GM12878 (cell line): ENCODE results near the gene MDFIC2. TPM values are rescaled to one million over a fixed set of nuclear protein-coding genes. Genes with fewer than 3 reads are reported as not detected.

Source experiments
- ATAC-seq: fragments of 200-7000 bp; cut with Tn5 transposase; 3 replicates; pipeline ENCODE4 v1.9.1; 2020; ENCODE audit warnings: mild to moderate bottlenecking, moderate library complexity
- BruUV-seq: library from RNA; stranded (reverse); fragments of 400-500 nt; replicated peaks from 2 replicates; lab custom pipeline; 2021; lab: Mats Ljungman, UMichigan
- CTCF ChIA-PET: fragments of 300-600 bp; sonication (Branson Sonifier 250); formaldehyde crosslinking; extraction: SDS; loops from one replicate; lab custom pipeline; 2021; ENCODE audit warnings: inconsistent platforms; lab: Yijun Ruan, JAX
- POLR2A ChIA-PET: fragments of 350-600 bp; formaldehyde crosslinking; extraction: SDS; loops from one replicate; lab custom pipeline; 2021; ENCODE audit warnings: inconsistent platforms; lab: Charles Lee
- RAD21 ChIA-PET: fragments of 300-600 bp; sonication (Branson Sonifier 250); formaldehyde crosslinking; loops from one replicate; lab custom pipeline; 2023; ENCODE audit warnings: antibody characterized with exemption; ENCODE audit not compliant: unreplicated experiment; lab: Charles Lee
- SMC1A ChIA-PET: fragments of 300-600 bp; sonication (Branson Sonifier 250); formaldehyde crosslinking; loops from one replicate; lab custom pipeline; 2023; ENCODE audit not compliant: unreplicated experiment, uncharacterized antibody; lab: Charles Lee
- DNase-seq: peaks from one replicate; pipeline ENCODE4 v3.0.0-alpha.2; 2011; ENCODE audit warnings: low read depth, low spot score
- FAIRE-seq: peaks from 3 replicates; lab custom pipeline; 2011; peaks lifted over from hg19 to GRCh38; lab: Jason Lieb, UNC
- H2AFZ ChIP-seq: 2 replicates; pipeline ENCODE4 v1.6.0; 2011; ENCODE audit warnings: low read depth, low read length, control low read depth; ENCODE audit not compliant: control insufficient read depth
- H3K27ac ChIP-seq: 2 replicates; pipeline ENCODE4 v1.5.1; 2011; ENCODE audit warnings: control low read depth; ENCODE audit not compliant: control insufficient read depth, insufficient read depth
- H3K27me3 ChIP-seq, 2 experiments: replicated peaks in 1 of 2; 2 replicates each; pipeline versions ENCODE4 v1.6.0 to v1.6.1; 2011; ENCODE audit warnings: low read length in 1 of 2; ENCODE audit not compliant: control insufficient read depth in 2 of 2, insufficient read depth in 2 of 2
- H3K36me3 ChIP-seq, 2 experiments: 2 replicates each; pipeline ENCODE4 v1.5.1; 2011; ENCODE audit warnings: low read length in 1 of 2; ENCODE audit not compliant: control insufficient read depth in 2 of 2, insufficient read depth in 2 of 2
- H3K4me1 ChIP-seq: 2 replicates; pipeline ENCODE4 v1.6.1; 2011; ENCODE audit warnings: mild to moderate bottlenecking, low read length, moderate library complexity, mixed read lengths; ENCODE audit not compliant: control insufficient read depth, insufficient read depth
- H3K4me2 ChIP-seq: 2 replicates; pipeline ENCODE4 v1.6.0; 2011; ENCODE audit warnings: control low read depth; ENCODE audit not compliant: control insufficient read depth, insufficient read depth
- H3K4me3 ChIP-seq: fragments of 200-600 bp; sonication (generic); 2 replicates; pipeline ENCODE4 v1.5.1; 2016
- H3K79me2 ChIP-seq: 2 replicates; pipeline ENCODE4 v1.6.0; 2011; ENCODE audit warnings: low read length; ENCODE audit not compliant: control insufficient read depth, insufficient read depth
- H3K9ac ChIP-seq: 2 replicates; pipeline ENCODE4 v1.8.0; 2011; ENCODE audit warnings: low read length, control low read depth, mixed read lengths; ENCODE audit not compliant: control insufficient read depth, insufficient read depth
- H3K9me3 ChIP-seq: replicated peaks from 3 replicates; pipeline ENCODE4 v1.5.1; 2011; ENCODE audit warnings: mild to moderate bottlenecking, low read length; ENCODE audit not compliant: control insufficient read depth, insufficient read depth
- H4K20me1 ChIP-seq: 2 replicates; pipeline ENCODE4 v1.6.0; 2011; ENCODE audit not compliant: control insufficient read depth, insufficient read depth
- NR2C1 ChIP-seq: fragments of 450-650 bp; IDR thresholded peaks from 2 replicates; pipeline ENCODE4 v1.6.1; 2017; ENCODE audit warnings: antibody characterized with exemption, mild to moderate bottlenecking, moderate library complexity
- NR2F1 ChIP-seq: fragments of 450-650 bp; conservative IDR thresholded peaks from 2 replicates; pipeline ENCODE4 v1.6.1; 2017; ENCODE audit warnings: mild to moderate bottlenecking
- SMAD1 ChIP-seq: fragments of 450-650 bp; IDR thresholded peaks from 2 replicates; pipeline ENCODE4 v1.6.1; 2018; ENCODE audit warnings: mild to moderate bottlenecking, low read depth; ENCODE audit not compliant: partially characterized antibody
- SREBF2 ChIP-seq: IDR thresholded peaks from 2 replicates; pipeline ENCODE4 v1.6.1; 2012; ENCODE audit warnings: mild to moderate bottlenecking, low read length
- WGBS: methylation state at CpG from one replicate; pipeline ENCODE4 v1.1.6; 2016; ENCODE audit warnings: low lambda C conversion rate; ENCODE audit not compliant: insufficient replicate concordance, insufficient coverage; ENCODE audit errors: missing lambda C conversion rate; 5-methylcytosine and 5-hydroxymethylcytosine counted together
- in situ Hi-C: fragments of 300-500 bp; cut with MboI; formaldehyde crosslinking; loops from 9 replicates; pipeline ENCODE4 v1.14.3; 2018; ENCODE audit warnings: mixed read lengths
- intact Hi-C: fragments of 100-400 bp; cut with micrococcal nuclease; formaldehyde crosslinking; loops from one replicate; pipeline ENCODE4 v1.14.2; 2022; ENCODE audit not compliant: unreplicated experiment
- polyA plus RNA-seq, 11 experiments: library from polyadenylated mRNA; depleted of rRNA in 4 of 11; unstranded in 6 of 11; stranded (reverse) in 5 of 11; fragments of >200 nt; fragmentation: Nextera tagmentation in 4 of 11; fragmentation: Illumina TruSeq in 1 of 11; extraction: Ambion mirVana in 4 of 11; extraction: Trizol in 1 of 11; gene quantifications; 1 replicate in 1 of 11; 2 replicates in 10 of 11; pipeline versions ENCODE4 v1.2.1 to v1.2.3, GENCODE V29; 2011 to 2016; ENCODE audit warnings: inconsistent platforms in 2 of 11, missing spikeins in 2 of 11, low read depth in 1 of 11
- total RNA-seq, 4 experiments: library from RNA; depleted of rRNA in 3 of 4; stranded (reverse); fragments of >200 nt in 3 of 4; fragmentation: Illumina TruSeq in 1 of 4; extraction: Trizol in 1 of 4; gene quantifications; 2 replicates each; pipeline versions ENCODE4 v1.2.1 to v1.2.3, GENCODE V29; 2013 to 2021
- TF ChIP-seq, protein P1 (sequence below): IDR thresholded peaks from 2 replicates; pipeline ENCODE4 v1.6.1; 2011; ENCODE audit warnings: low read depth, mild to moderate bottlenecking, low read length, moderate library complexity, borderline replicate concordance; ENCODE audit errors: extremely low read depth
- TF ChIP-seq, protein P2 (sequence below): fragments of 450-650 bp; IDR thresholded peaks from 2 replicates; pipeline ENCODE4 v1.6.1; 2018; ENCODE audit warnings: borderline replicate concordance, mild to moderate bottlenecking; ENCODE audit not compliant: partially characterized antibody
- TF ChIP-seq, protein P3 (sequence below): IDR thresholded peaks from 2 replicates; pipeline ENCODE4 v1.6.1; 2011; ENCODE audit warnings: borderline replicate concordance, low read depth, mild to moderate bottlenecking, moderate library complexity, low read length; ENCODE audit not compliant: insufficient read depth, poor library complexity, severe bottlenecking

The MDFIC2 gene
- total and polyA plus RNA-seq, 10 of the 15 experiments (the other 5 are each of a cell fraction or from before 2014, with no cell fraction given), result not detected

DNA sequence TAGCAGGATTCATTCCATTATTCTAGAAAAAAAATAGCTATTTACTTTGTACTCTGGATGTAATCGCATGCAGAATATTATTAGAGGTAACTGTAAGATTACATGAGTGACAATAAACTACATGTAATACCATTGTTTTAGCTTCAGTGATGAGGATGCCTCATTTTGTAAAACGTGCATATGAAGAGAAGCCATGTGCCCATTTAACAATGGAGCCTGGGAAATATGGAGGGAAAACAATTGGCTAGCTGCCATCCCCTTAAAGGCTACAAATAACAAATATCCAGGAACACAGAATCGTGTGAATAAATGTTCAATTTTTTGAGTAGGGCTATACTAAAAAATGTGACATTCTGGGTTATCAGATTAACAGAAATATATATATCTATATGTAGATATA is 161.8 kb downstream of the MDFIC2 start:
- CTCF ChIA-PET, result no interaction called here
- TF ChIP-seq, protein P1, sequence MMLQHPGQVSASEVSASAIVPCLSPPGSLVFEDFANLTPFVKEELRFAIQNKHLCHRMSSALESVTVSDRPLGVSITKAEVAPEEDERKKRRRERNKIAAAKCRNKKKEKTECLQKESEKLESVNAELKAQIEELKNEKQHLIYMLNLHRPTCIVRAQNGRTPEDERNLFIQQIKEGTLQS, result no peak
- TF ChIP-seq SMAD1 (no peak), NR2F1 (no peak), SREBF2 (no peak), NR2C1 (no peak)
- TF ChIP-seq, protein P2, sequence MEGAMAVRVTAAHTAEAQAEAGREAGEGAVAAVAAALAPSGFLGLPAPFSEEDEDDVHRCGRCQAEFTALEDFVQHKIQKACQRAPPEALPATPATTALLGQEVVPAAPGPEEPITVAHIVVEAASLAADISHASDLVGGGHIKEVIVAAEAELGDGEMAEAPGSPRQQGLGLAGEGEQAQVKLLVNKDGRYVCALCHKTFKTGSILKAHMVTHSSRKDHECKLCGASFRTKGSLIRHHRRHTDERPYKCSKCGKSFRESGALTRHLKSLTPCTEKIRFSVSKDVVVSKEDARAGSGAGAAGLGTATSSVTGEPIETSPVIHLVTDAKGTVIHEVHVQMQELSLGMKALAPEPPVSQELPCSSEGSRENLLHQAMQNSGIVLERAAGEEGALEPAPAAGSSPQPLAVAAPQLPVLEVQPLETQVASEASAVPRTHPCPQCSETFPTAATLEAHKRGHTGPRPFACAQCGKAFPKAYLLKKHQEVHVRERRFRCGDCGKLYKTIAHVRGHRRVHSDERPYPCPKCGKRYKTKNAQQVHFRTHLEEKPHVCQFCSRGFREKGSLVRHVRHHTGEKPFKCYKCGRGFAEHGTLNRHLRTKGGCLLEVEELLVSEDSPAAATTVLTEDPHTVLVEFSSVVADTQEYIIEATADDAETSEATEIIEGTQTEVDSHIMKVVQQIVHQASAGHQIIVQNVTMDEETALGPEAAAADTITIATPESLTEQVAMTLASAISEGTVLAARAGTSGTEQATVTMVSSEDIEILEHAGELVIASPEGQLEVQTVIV, result no peak
- TF ChIP-seq, protein P3, sequence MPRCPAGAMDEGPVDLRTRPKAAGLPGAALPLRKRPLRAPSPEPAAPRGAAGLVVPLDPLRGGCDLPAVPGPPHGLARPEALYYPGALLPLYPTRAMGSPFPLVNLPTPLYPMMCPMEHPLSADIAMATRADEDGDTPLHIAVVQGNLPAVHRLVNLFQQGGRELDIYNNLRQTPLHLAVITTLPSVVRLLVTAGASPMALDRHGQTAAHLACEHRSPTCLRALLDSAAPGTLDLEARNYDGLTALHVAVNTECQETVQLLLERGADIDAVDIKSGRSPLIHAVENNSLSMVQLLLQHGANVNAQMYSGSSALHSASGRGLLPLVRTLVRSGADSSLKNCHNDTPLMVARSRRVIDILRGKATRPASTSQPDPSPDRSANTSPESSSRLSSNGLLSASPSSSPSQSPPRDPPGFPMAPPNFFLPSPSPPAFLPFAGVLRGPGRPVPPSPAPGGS, result no peak
- BruUV-seq, result no TSS peak

More for the DNA sequence above, 161.8 kb downstream of the MDFIC2 start:
- H3K27me3 ChIP-seq, result no peaks in the 10 kb centered on the region
- ChIA-PET SMC1A (interaction anchor here (0.6 to 0.8 kb wide), 2 partner anchors 15 to 452 kb away, joined by 3 read pairs; no protein-coding TSS in a partner anchor), POLR2A (no interaction called here), RAD21 (no interaction called here)
- H2AFZ ChIP-seq, result no peak overlapping the region
- no peak overlapping the region for H3K27ac ChIP-seq
- ATAC-seq, result no peak
- WGBS, result 22% methylated on average over 3 of the region's 3 CpGs
- H3K9me3 ChIP-seq, result no peaks in the 10 kb centered on the region
- no peak overlapping the region for H3K9ac ChIP-seq
- H3K4me3 ChIP-seq, result no peak overlapping the region
- no peak for DNase-seq
- H3K4me2 ChIP-seq, result no peak overlapping the region
- in situ Hi-C loops (no loop called here), intact Hi-C loops (no loop called here)
- H3K79me2 ChIP-seq, result no peaks in the 10 kb centered on the region
- no peaks in the 10 kb centered on the region for H3K4me1 ChIP-seq
- H3K36me3 ChIP-seq, result no peaks in the 10 kb centered on the region
- no peak for FAIRE-seq
- H4K20me1 ChIP-seq, result no peaks in the 10 kb centered on the region
